CD4-positive, alpha-beta T cell (primary cell): ENCODE results near the gene EGFL7. TPM values are rescaled to one million over a fixed set of nuclear protein-coding genes. Genes with fewer than 3 reads are reported as not detected.

Source experiments
- ATAC-seq: fragments of 200-7000 bp; cut with Tn5 transposase; one replicate; pipeline ENCODE4 v1.10.0; 2022; ENCODE audit warnings: mild to moderate bottlenecking; ENCODE audit not compliant: poor library complexity
- CTCF ChIA-PET: fragments of 350-600 bp; sonication (Branson Sonifier 250); formaldehyde crosslinking; loops from one replicate; lab custom pipeline; 2021; ENCODE audit warnings: antibody characterized with exemption, inconsistent platforms; lab: Charles Lee
- POLR2A ChIA-PET: fragments of 350-600 bp; sonication (Branson Sonifier 250); formaldehyde crosslinking; loops from one replicate; lab custom pipeline; 2021; ENCODE audit warnings: antibody characterized with exemption, inconsistent platforms; lab: Charles Lee
- DNase-seq, 14 experiments: peaks; one replicate each; pipeline ENCODE4 v3.0.0-alpha.2; 2013 to 2020; ENCODE audit warnings: mixed read lengths in 2 of 14
- H3K27ac ChIP-seq, 2 donors: one replicate each; pipeline versions ENCODE4 v1.5.1 to v1.7.0; 2013; ENCODE audit warnings: low read length in 2 of 2, low read depth in 1 of 2, mild to moderate bottlenecking in 1 of 2
- H3K27me3 ChIP-seq, 2 experiments: 1 replicate in 1 of 2; 2 replicates in 1 of 2; pipeline versions ENCODE4 v1.6.1 to v1.7.0; 2013; ENCODE audit warnings: low read length in 2 of 2, control low read depth in 1 of 2, mild to moderate bottlenecking in 1 of 2, moderate library complexity in 1 of 2; ENCODE audit not compliant: insufficient read depth in 2 of 2, control insufficient read depth in 1 of 2
- H3K36me3 ChIP-seq: one replicate; pipeline ENCODE4 v1.6.1; 2013; ENCODE audit warnings: low read length, control low read depth; ENCODE audit not compliant: insufficient read depth
- H3K4me1 ChIP-seq: one replicate; pipeline ENCODE4 v1.6.1; 2013; ENCODE audit warnings: low read length, control low read depth; ENCODE audit not compliant: insufficient read depth
- H3K4me3 ChIP-seq: one replicate; pipeline ENCODE4 v1.5.1; 2013; ENCODE audit warnings: mild to moderate bottlenecking, low read length, moderate library complexity
- H3K9me3 ChIP-seq, 2 experiments: 1 replicate in 1 of 2; 2 replicates in 1 of 2; pipeline versions ENCODE4 v1.6.1 to v1.7.0; 2013; ENCODE audit warnings: low read length in 2 of 2, mild to moderate bottlenecking in 2 of 2, control low read depth in 1 of 2, moderate library complexity in 1 of 2; ENCODE audit not compliant: control insufficient read depth in 1 of 2, insufficient read depth in 1 of 2
- H3K27ac Mint-ChIP-seq: one replicate; pipeline ENCODE4 v1.8.0; 2020; ENCODE audit warnings: mixed read lengths
- H3K27me3 Mint-ChIP-seq: one replicate; pipeline ENCODE4 v1.8.0; 2021; ENCODE audit warnings: mixed read lengths
- H3K36me3 Mint-ChIP-seq: one replicate; pipeline ENCODE4 v1.8.0; 2021; ENCODE audit warnings: low read depth, mixed read lengths
- H3K4me1 Mint-ChIP-seq: one replicate; pipeline ENCODE4 v1.8.0; 2021; ENCODE audit warnings: low read depth, mixed read lengths
- H3K4me3 Mint-ChIP-seq: one replicate; pipeline ENCODE4 v1.8.0; 2020; ENCODE audit warnings: mild to moderate bottlenecking, mixed read lengths
- H3K9me3 Mint-ChIP-seq: one replicate; pipeline ENCODE4 v1.8.0; 2020; ENCODE audit warnings: mixed read lengths
- CTCF ChIP-seq: fragments of 200-600 bp; IDR thresholded peaks from one replicate; pipeline ENCODE4 v1.8.0; 2022; ENCODE audit warnings: antibody characterized with exemption, mild to moderate bottlenecking
- intact Hi-C, 2 experiments: fragments of 100-400 bp; cut with DNase I in 1 of 2; cut with micrococcal nuclease in 1 of 2; formaldehyde crosslinking; loops; one replicate each; pipeline versions ENCODE4 v1.15.1 to v1.9.0; 2023 to 2025; cut with DNase I, micrococcal nuclease
- total RNA-seq, 174 experiments: library from RNA in 2 of 174; stranded (reverse) in 2 of 174; gene quantifications; one replicate each; pipeline ENCODE4 v1.2.3 and lab custom pipeline; 2021 to 2026

EGFL7 gene
- total RNA-seq, 2 experiments from 2014 or later = not detected

- TF ChIP-seq CTCF = no peak
- no peak for ATAC-seq
- H3K27me3 Mint-ChIP-seq = peaks cover 45% of the 10 kb centered on the region
- H3K4me1 ChIP-seq = peaks cover 33% of the 10 kb centered on the region
- ChIA-PET POLR2A (no interaction called here), CTCF (no interaction called here)
- H3K27me3 ChIP-seq = peaks cover 67 to 82% of the 10 kb centered on the region in 2 experiments
- peaks cover 0 to 55% of the 10 kb centered on the region in 2 experiments for H3K9me3 ChIP-seq
- no peaks in the 10 kb centered on the region for H3K9me3 Mint-ChIP-seq
- no peaks in the 10 kb centered on the region for H3K36me3 Mint-ChIP-seq
- no peak overlapping the region for H3K4me3 ChIP-seq
- intact Hi-C loops = no loop called here
- DNase-seq = no peak
- H3K36me3 ChIP-seq = no peaks in the 10 kb centered on the region
- H3K4me3 Mint-ChIP-seq = no peak overlapping the region
- no peak overlapping the region for H3K27ac Mint-ChIP-seq
- H3K27ac ChIP-seq = no peak overlapping the region
- peaks cover 6% of the 10 kb centered on the region for H3K4me1 Mint-ChIP-seq
Measured at GRCh38 chr9:136660971-136661550, 1.7 kb upstream of the EGFL7 start.

GRCh38 chr9:136661641-136662325 is 933 bp upstream of the EGFL7 start:
- intact Hi-C loops = no loop called here

GRCh38 chr9:136662326-136662655 is 425 bp upstream of the EGFL7 start:
- no peak for TF ChIP-seq CTCF
- H3K9me3 Mint-ChIP-seq = no peaks in the 10 kb centered on the region
- H3K4me3 ChIP-seq = no peak overlapping the region
- no peak overlapping the region for H3K27ac ChIP-seq
- H3K4me1 Mint-ChIP-seq = peaks cover 6% of the 10 kb centered on the region
- intact Hi-C loops = no loop called here
- no peaks in the 10 kb centered on the region for H3K36me3 Mint-ChIP-seq
- H3K36me3 ChIP-seq = no peaks in the 10 kb centered on the region
- DNase-seq (no peak), ATAC-seq (no peak)
- ChIA-PET CTCF (no interaction called here), POLR2A (no interaction called here)
- H3K9me3 ChIP-seq = peaks cover 0 to 44% of the 10 kb centered on the region in 2 experiments
- no peak overlapping the region for H3K4me3 Mint-ChIP-seq
- peaks cover 29% of the 10 kb centered on the region for H3K4me1 ChIP-seq
- peaks cover 37% of the 10 kb centered on the region for H3K27me3 Mint-ChIP-seq
- no peak overlapping the region for H3K27ac Mint-ChIP-seq
- H3K27me3 ChIP-seq = peaks cover 59 to 78% of the 10 kb centered on the region in 2 experiments

More at GRCh38 chr9:136661641-136662325, 933 bp upstream of the EGFL7 start:
- H3K36me3 ChIP-seq = no peaks in the 10 kb centered on the region
- DNase-seq (no peak), ATAC-seq (no peak)
- CTCF ChIA-PET = no interaction called here
- H3K4me1 ChIP-seq = peaks cover 31% of the 10 kb centered on the region
- H3K27ac Mint-ChIP-seq = no peak overlapping the region
- peaks cover 6% of the 10 kb centered on the region for H3K4me1 Mint-ChIP-seq
- no peak overlapping the region for H3K27ac ChIP-seq
- no peak overlapping the region for H3K4me3 ChIP-seq
- H3K9me3 Mint-ChIP-seq = no peaks in the 10 kb centered on the region
- no peaks in the 10 kb centered on the region for H3K36me3 Mint-ChIP-seq
- peaks cover 41% of the 10 kb centered on the region for H3K27me3 Mint-ChIP-seq
- H3K4me3 Mint-ChIP-seq = no peak overlapping the region
- H3K9me3 ChIP-seq = peaks cover 0 to 48% of the 10 kb centered on the region in 2 experiments
- TF ChIP-seq CTCF = no peak
- peaks cover 60 to 78% of the 10 kb centered on the region in 2 experiments for H3K27me3 ChIP-seq
- POLR2A ChIA-PET = no interaction called here
